ENCODE results near the gene FAM221B.

FAM221B gene

GRCh38 chr9:35814841-35815543 lies 13.5 kb downstream of the FAM221B start, which contains the start of gene HINT2:
TSS of gene HINT2 (minus strand) at chr9:35815042. CDS start at chr9:35814979, 63 bp downstream.
- DNase-seq: peak; percentile 97 to 98

GRCh38 chr9:35814106-35814840 lies 14.3 kb downstream of the FAM221B start:
- peak; percentile 27 to 28 for DNase-seq

- no peak for DNase-seq
Measured at GRCh38 chr9:35813434-35814105, 15.0 kb downstream of the FAM221B start.

GRCh38 chr9:35812025-35812602 lies 16.4 kb downstream of the FAM221B start, which contains the start of gene SPAG8:
TSS of gene SPAG8 (minus strand) at chr9:35812262. CDS start at chr9:35812147, 115 bp downstream.
- peak; percentile 98 for DNase-seq

- no peak for DNase-seq
Measured at GRCh38 chr9:35811381-35812024, 17.0 kb downstream of the FAM221B start.

GRCh38 chr9:35810122-35810521 lies 18.4 kb downstream of the FAM221B start:
- DNase-seq: no peak

- no peak for DNase-seq
Measured at GRCh38 chr9:35808433-35808832, 20.1 kb downstream of the FAM221B start.

GRCh38 chr9:35806101-35806500 lies 22.4 kb downstream of the FAM221B start:
- DNase-seq: no peak

- no peak for DNase-seq
Measured at GRCh38 chr9:35801328-35802128, 27.0 kb downstream of the FAM221B start.

GRCh38 chr9:35800530-35800929 lies 28.0 kb downstream of the FAM221B start:
- DNase-seq: no peak

- DNase-seq: no peak
Measured at GRCh38 chr9:35798658-35799374, 29.7 kb downstream of the FAM221B start.

GRCh38 chr9:35797311-35798109 lies 31.0 kb downstream of the FAM221B start:
- DNase-seq: no peak

- no peak for DNase-seq
Measured at GRCh38 chr9:35795695-35796094, 32.8 kb downstream of the FAM221B start.

- DNase-seq: no peak
Measured at GRCh38 chr9:35793461-35793860, 35.1 kb downstream of the FAM221B start.

- no peak for DNase-seq
Measured at GRCh38 chr9:35792826-35793225, 35.7 kb downstream of the FAM221B start.

GRCh38 chr9:35792024-35792813 lies 36.3 kb downstream of the FAM221B start:
- no peak for DNase-seq

- DNase-seq: no peak
Measured at GRCh38 chr9:35791297-35791921, 37.1 kb downstream of the FAM221B start, which contains the start of gene NPR2. TSS of gene NPR2 (plus strand) at chr9:35791591. CDS start at chr9:35792409, 818 bp downstream.

GRCh38 chr9:35790385-35791296 lies 37.9 kb downstream of the FAM221B start:
- peak; percentile 62 to 76 for DNase-seq
